HepG2 (cell line): ENCODE results near the gene PSD4. TPM values are rescaled to one million over a fixed set of nuclear protein-coding genes. Genes with fewer than 3 reads are reported as not detected.

Experiments
- EEA1 ChIP-seq: sonication (generic); formaldehyde crosslinking; IDR thresholded peaks from 2 replicates; pipeline ENCODE4 v1.5.1; 2020; ENCODE audit warnings: mild to moderate bottlenecking, missing genetic modification reagents, borderline replicate concordance
- ELF3 ChIP-seq: IDR thresholded peaks from 2 replicates; pipeline ENCODE4 v1.6.1; 2016; ENCODE audit warnings: missing genetic modification reagents, missing compliant biosample characterization
- GATAD2A ChIP-seq: IDR thresholded peaks from 2 replicates; pipeline ENCODE4 v1.6.1; 2016
- KLF16 ChIP-seq, 2 experiments: sonication (generic) in 1 of 2; formaldehyde crosslinking in 1 of 2; IDR thresholded peaks; 2 replicates each; pipeline versions ENCODE4 v1.6.1 to v1.8.0; 2016 to 2023; ENCODE audit warnings: missing genetic modification reagents in 2 of 2, missing compliant biosample characterization in 1 of 2
- NFRKB ChIP-seq: fragments of 450-650 bp; IDR thresholded peaks from 2 replicates; pipeline ENCODE4 v1.6.1; 2017
- PTBP1 ChIP-seq: fragments of 200-400 bp; formaldehyde crosslinking; IDR thresholded peaks from 2 replicates; pipeline ENCODE4 v1.6.1; 2018; ENCODE audit warnings: low read length, low read depth; ENCODE audit not compliant: poor library complexity, severe bottlenecking
- RORA ChIP-seq: sonication (generic); formaldehyde crosslinking; IDR thresholded peaks from 2 replicates; pipeline ENCODE4 v1.5.0; 2020; ENCODE audit warnings: mild to moderate bottlenecking, missing genetic modification reagents, moderate library complexity
- SIN3A ChIP-seq: IDR thresholded peaks from 2 replicates; pipeline ENCODE4 v1.6.1; 2011; ENCODE audit warnings: low read depth, mild to moderate bottlenecking, control low read depth, low read length, borderline replicate concordance
- SOX6 ChIP-seq, 2 experiments: fragments of 450-650 bp in 1 of 2; sonication (generic) in 1 of 2; formaldehyde crosslinking in 1 of 2; IDR thresholded peaks; 2 replicates each; pipeline versions ENCODE4 v1.4.0 to v1.6.1; 2017 to 2020; ENCODE audit warnings: antibody characterized with exemption in 1 of 2, mild to moderate bottlenecking in 1 of 2, missing genetic modification reagents in 1 of 2
- SYNCRIP ChIP-seq: fragments of 200-400 bp; formaldehyde crosslinking; IDR thresholded peaks from 2 replicates; pipeline ENCODE4 v1.6.1; 2018; ENCODE audit warnings: mild to moderate bottlenecking, low read depth, low read length; ENCODE audit not compliant: insufficient read depth
- ZBTB21 ChIP-seq: sonication (generic); formaldehyde crosslinking; IDR thresholded peaks from 2 replicates; pipeline ENCODE4 v1.4.0; 2020; ENCODE audit warnings: missing genetic modification reagents
- ZFP37 ChIP-seq: sonication (generic); formaldehyde crosslinking; IDR thresholded peaks from 2 replicates; pipeline ENCODE4 v1.4.0; 2020; ENCODE audit warnings: missing genetic modification reagents, borderline replicate concordance
- ZMYM3 ChIP-seq: sonication (generic); formaldehyde crosslinking; IDR thresholded peaks from 2 replicates; pipeline ENCODE4 v1.5.1; 2020; ENCODE audit warnings: mild to moderate bottlenecking, missing genetic modification reagents
- ZMYM4 ChIP-seq: sonication (generic); formaldehyde crosslinking; IDR thresholded peaks from 2 replicates; pipeline ENCODE4 v1.8.1; 2023; ENCODE audit warnings: mild to moderate bottlenecking, missing genetic modification reagents
- ZNF282 ChIP-seq: fragments of 450-650 bp; IDR thresholded peaks from 2 replicates; pipeline ENCODE4 v1.6.1; 2018; ENCODE audit not compliant: partially characterized antibody
- ZNF572 ChIP-seq: sonication (generic); formaldehyde crosslinking; IDR thresholded peaks from 2 replicates; pipeline ENCODE4 v1.5.1; 2020; ENCODE audit warnings: mild to moderate bottlenecking, missing genetic modification reagents
- ZNF644 ChIP-seq: IDR thresholded peaks from 2 replicates; pipeline ENCODE4 v1.6.1; 2016; ENCODE audit warnings: low read depth
- ZNF782 ChIP-seq: sonication (generic); formaldehyde crosslinking; IDR thresholded peaks from 2 replicates; pipeline ENCODE4 v1.4.0; 2020; ENCODE audit warnings: missing genetic modification reagents, mild to moderate bottlenecking, borderline replicate concordance
- polyA plus RNA-seq, 8 experiments: library from polyadenylated mRNA; depleted of rRNA in 3 of 8; stranded (reverse) in 7 of 8; unstranded in 1 of 8; fragments of >200 nt; fragmentation: Illumina TruSeq in 4 of 8; extraction: Trizol in 4 of 8; gene quantifications; 2 replicates each; pipeline versions ENCODE4 v1.2.1 to v1.2.3, GENCODE V29; 2011 to 2016; ENCODE audit warnings: low read depth in 4 of 8, missing spikeins in 1 of 8, mixed read lengths in 1 of 8; ENCODE audit not compliant: insufficient read depth in 1 of 8
- total RNA-seq, 5 experiments: library from RNA; depleted of rRNA; stranded (reverse); fragments of >200 nt; fragmentation: Illumina TruSeq; extraction: Trizol; gene quantifications; 2 replicates each; pipeline ENCODE4 v1.2.3, GENCODE V29; 2016; ENCODE audit warnings: low read depth in 1 of 5
- TF ChIP-seq, protein P1 (sequence below): IDR thresholded peaks from 2 replicates; pipeline ENCODE4 v1.6.1; 2016; ENCODE audit warnings: low read depth, missing genetic modification reagents, missing compliant biosample characterization
- TF ChIP-seq, protein P2 (sequence below): sonication (generic); formaldehyde crosslinking; IDR thresholded peaks from 2 replicates; pipeline ENCODE4 v1.5.0; 2020; ENCODE audit warnings: missing genetic modification reagents
- TF ChIP-seq, protein P3 (sequence below): fragments of 450-650 bp; IDR thresholded peaks from 2 replicates; pipeline ENCODE4 v1.6.1; 2017
- TF ChIP-seq, protein P4 (sequence below): IDR thresholded peaks from 2 replicates; pipeline ENCODE4 v1.6.1; 2016; ENCODE audit warnings: missing biosample characterization, missing genetic modification reagents, low read depth

PSD4 gene
- total and polyA plus RNA-seq, 2 of the 13 experiments (the other 11 are each of a cell fraction or from before 2014, with no cell fraction given), result 5.8 to 9.4 TPM

DNA sequence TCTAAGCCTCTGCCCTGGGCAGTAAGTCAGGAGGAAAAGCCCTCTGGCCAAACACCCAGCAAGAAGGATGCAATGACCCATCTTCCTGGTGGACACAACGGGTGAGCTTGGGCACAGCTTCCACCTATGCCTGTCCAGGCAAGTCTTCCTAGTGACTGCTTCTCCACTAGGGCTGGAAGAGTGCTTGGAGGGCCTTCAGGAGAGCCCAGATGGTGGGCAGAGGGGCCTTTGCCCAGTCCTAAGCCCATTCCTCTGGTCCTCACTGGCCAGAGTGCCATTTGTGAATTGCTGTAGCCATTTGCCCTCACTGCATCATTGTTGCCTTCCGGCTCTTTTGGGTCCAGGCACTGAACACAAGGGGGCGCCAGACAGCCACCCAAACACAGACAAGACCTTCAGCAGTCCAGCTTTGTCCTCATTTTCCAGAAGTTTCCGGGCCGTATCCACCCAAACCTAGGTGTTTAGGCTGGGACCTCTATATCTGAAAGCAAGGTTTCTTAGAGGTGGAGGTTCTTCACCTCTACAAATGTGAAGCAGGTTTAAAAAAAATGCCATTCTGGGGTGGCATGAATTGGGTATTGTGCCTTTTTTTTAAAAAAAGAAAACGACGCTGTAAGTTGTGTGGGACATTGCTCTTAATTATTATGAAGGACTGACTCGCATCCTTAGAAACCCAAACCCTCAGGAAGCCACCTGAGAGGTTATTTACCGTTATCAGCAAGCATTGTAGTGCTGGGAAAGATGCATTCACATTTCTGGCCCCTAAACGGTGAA, 75.4 kb downstream of the PSD4 start (continued):
- TF ChIP-seq, protein P1, sequence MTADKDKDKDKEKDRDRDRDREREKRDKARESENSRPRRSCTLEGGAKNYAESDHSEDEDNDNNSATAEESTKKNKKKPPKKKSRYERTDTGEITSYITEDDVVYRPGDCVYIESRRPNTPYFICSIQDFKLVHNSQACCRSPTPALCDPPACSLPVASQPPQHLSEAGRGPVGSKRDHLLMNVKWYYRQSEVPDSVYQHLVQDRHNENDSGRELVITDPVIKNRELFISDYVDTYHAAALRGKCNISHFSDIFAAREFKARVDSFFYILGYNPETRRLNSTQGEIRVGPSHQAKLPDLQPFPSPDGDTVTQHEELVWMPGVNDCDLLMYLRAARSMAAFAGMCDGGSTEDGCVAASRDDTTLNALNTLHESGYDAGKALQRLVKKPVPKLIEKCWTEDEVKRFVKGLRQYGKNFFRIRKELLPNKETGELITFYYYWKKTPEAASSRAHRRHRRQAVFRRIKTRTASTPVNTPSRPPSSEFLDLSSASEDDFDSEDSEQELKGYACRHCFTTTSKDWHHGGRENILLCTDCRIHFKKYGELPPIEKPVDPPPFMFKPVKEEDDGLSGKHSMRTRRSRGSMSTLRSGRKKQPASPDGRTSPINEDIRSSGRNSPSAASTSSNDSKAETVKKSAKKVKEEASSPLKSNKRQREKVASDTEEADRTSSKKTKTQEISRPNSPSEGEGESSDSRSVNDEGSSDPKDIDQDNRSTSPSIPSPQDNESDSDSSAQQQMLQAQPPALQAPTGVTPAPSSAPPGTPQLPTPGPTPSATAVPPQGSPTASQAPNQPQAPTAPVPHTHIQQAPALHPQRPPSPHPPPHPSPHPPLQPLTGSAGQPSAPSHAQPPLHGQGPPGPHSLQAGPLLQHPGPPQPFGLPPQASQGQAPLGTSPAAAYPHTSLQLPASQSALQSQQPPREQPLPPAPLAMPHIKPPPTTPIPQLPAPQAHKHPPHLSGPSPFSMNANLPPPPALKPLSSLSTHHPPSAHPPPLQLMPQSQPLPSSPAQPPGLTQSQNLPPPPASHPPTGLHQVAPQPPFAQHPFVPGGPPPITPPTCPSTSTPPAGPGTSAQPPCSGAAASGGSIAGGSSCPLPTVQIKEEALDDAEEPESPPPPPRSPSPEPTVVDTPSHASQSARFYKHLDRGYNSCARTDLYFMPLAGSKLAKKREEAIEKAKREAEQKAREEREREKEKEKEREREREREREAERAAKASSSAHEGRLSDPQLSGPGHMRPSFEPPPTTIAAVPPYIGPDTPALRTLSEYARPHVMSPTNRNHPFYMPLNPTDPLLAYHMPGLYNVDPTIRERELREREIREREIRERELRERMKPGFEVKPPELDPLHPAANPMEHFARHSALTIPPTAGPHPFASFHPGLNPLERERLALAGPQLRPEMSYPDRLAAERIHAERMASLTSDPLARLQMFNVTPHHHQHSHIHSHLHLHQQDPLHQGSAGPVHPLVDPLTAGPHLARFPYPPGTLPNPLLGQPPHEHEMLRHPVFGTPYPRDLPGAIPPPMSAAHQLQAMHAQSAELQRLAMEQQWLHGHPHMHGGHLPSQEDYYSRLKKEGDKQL (CRISPR knock-in tag), result no peak
- TF ChIP-seq SIN3A (no peak), RORA (no peak), SOX6 (IDR thresholded peaks at IDR 0.05) (no peak), SOX6 (CRISPR knock-in tag; IDR thresholded peaks at IDR 0.05) (no peak), GATAD2A (peak; percentile 56), ZMYM4 (CRISPR knock-in tag) (no peak), PTBP1 (no peak), ZBTB21 (CRISPR knock-in tag) (no peak), ELF3 (CRISPR knock-in tag) (peak; percentile 68), ZNF282 (no peak), ZNF644 (CRISPR knock-in tag) (no peak), ZMYM3 (CRISPR knock-in tag) (no peak), NFRKB (no peak), SYNCRIP (no peak), ZFP37 (CRISPR knock-in tag) (no peak), KLF16 (CRISPR knock-in tag; IDR thresholded peaks at IDR 0.05) (no peak), ZNF782 (CRISPR knock-in tag) (no peak), EEA1 (no peak), ZNF572 (CRISPR knock-in tag) (no peak)
- TF ChIP-seq, protein P2, sequence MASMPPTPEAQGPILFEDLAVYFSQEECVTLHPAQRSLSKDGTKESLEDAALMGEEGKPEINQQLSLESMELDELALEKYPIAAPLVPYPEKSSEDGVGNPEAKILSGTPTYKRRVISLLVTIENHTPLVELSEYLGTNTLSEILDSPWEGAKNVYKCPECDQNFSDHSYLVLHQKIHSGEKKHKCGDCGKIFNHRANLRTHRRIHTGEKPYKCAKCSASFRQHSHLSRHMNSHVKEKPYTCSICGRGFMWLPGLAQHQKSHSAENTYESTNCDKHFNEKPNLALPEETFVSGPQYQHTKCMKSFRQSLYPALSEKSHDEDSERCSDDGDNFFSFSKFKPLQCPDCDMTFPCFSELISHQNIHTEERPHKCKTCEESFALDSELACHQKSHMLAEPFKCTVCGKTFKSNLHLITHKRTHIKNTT (CRISPR knock-in tag), result no peak
- TF ChIP-seq, protein P3, sequence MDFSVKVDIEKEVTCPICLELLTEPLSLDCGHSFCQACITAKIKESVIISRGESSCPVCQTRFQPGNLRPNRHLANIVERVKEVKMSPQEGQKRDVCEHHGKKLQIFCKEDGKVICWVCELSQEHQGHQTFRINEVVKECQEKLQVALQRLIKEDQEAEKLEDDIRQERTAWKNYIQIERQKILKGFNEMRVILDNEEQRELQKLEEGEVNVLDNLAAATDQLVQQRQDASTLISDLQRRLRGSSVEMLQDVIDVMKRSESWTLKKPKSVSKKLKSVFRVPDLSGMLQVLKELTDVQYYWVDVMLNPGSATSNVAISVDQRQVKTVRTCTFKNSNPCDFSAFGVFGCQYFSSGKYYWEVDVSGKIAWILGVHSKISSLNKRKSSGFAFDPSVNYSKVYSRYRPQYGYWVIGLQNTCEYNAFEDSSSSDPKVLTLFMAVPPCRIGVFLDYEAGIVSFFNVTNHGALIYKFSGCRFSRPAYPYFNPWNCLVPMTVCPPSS, result no peak
- TF ChIP-seq, protein P4, sequence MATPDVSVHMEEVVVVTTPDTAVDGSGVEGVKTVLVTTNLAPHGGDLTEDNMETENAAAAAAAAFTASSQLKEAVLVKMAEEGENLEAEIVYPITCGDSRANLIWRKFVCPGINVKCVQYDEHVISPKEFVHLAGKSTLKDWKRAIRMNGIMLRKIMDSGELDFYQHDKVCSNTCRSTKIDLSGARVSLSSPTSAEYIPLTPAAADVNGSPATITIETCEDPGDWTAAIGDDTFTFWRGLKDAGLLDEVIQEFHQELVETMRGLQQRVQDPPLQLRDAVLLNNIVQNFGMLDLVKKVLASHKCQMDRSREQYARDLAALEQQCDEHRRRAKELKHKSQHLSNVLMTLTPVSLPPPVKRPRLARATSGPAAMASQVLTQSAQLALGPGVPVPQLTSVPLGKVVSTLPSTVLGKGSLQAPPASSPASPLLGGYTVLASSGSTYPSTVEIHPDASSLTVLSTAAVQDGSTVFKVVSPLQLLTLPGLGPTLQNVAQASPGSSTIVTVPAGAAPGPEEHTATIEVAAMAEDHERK, result no peak
